GM12878 (cell line): ENCODE data around the gene CCDC68. TPM values are rescaled to one million over a fixed set of nuclear protein-coding genes. Genes with fewer than 3 reads are reported as not detected.

Experiments
- ATAC-seq: fragments of 200-7000 bp; cut with Tn5 transposase; 3 replicates; pipeline ENCODE4 v1.9.1; 2020; ENCODE audit warnings: mild to moderate bottlenecking, moderate library complexity
- BruUV-seq: library from RNA; stranded (reverse); fragments of 400-500 nt; replicated peaks from 2 replicates; lab custom pipeline; 2021; lab: Mats Ljungman, UMichigan
- CTCF ChIA-PET: fragments of 300-600 bp; sonication (Branson Sonifier 250); formaldehyde crosslinking; extraction: SDS; loops from one replicate; lab custom pipeline; 2021; ENCODE audit warnings: inconsistent platforms; lab: Yijun Ruan, JAX
- POLR2A ChIA-PET: fragments of 350-600 bp; formaldehyde crosslinking; extraction: SDS; loops from one replicate; lab custom pipeline; 2021; ENCODE audit warnings: inconsistent platforms; lab: Charles Lee
- RAD21 ChIA-PET: fragments of 300-600 bp; sonication (Branson Sonifier 250); formaldehyde crosslinking; loops from one replicate; lab custom pipeline; 2023; ENCODE audit warnings: antibody characterized with exemption; ENCODE audit not compliant: unreplicated experiment; lab: Charles Lee
- SMC1A ChIA-PET: fragments of 300-600 bp; sonication (Branson Sonifier 250); formaldehyde crosslinking; loops from one replicate; lab custom pipeline; 2023; ENCODE audit not compliant: unreplicated experiment, uncharacterized antibody; lab: Charles Lee
- DNase-seq: peaks from one replicate; pipeline ENCODE4 v3.0.0-alpha.2; 2011; ENCODE audit warnings: low read depth, low spot score
- FAIRE-seq: peaks from 3 replicates; lab custom pipeline; 2011; peaks lifted over from hg19 to GRCh38; lab: Jason Lieb, UNC
- H2AFZ ChIP-seq: 2 replicates; pipeline ENCODE4 v1.6.0; 2011; ENCODE audit warnings: low read depth, low read length, control low read depth; ENCODE audit not compliant: control insufficient read depth
- H3K27ac ChIP-seq: 2 replicates; pipeline ENCODE4 v1.5.1; 2011; ENCODE audit warnings: control low read depth; ENCODE audit not compliant: control insufficient read depth, insufficient read depth
- H3K27me3 ChIP-seq, 2 experiments: replicated peaks in 1 of 2; 2 replicates each; pipeline versions ENCODE4 v1.6.0 to v1.6.1; 2011; ENCODE audit warnings: low read length in 1 of 2; ENCODE audit not compliant: control insufficient read depth in 2 of 2, insufficient read depth in 2 of 2
- H3K36me3 ChIP-seq, 2 experiments: 2 replicates each; pipeline ENCODE4 v1.5.1; 2011; ENCODE audit warnings: low read length in 1 of 2; ENCODE audit not compliant: control insufficient read depth in 2 of 2, insufficient read depth in 2 of 2
- H3K4me1 ChIP-seq: 2 replicates; pipeline ENCODE4 v1.6.1; 2011; ENCODE audit warnings: mild to moderate bottlenecking, low read length, moderate library complexity, mixed read lengths; ENCODE audit not compliant: control insufficient read depth, insufficient read depth
- H3K4me2 ChIP-seq: 2 replicates; pipeline ENCODE4 v1.6.0; 2011; ENCODE audit warnings: control low read depth; ENCODE audit not compliant: control insufficient read depth, insufficient read depth
- H3K4me3 ChIP-seq: fragments of 200-600 bp; sonication (generic); 2 replicates; pipeline ENCODE4 v1.5.1; 2016
- H3K79me2 ChIP-seq: 2 replicates; pipeline ENCODE4 v1.6.0; 2011; ENCODE audit warnings: low read length; ENCODE audit not compliant: control insufficient read depth, insufficient read depth
- H3K9ac ChIP-seq: 2 replicates; pipeline ENCODE4 v1.8.0; 2011; ENCODE audit warnings: low read length, control low read depth, mixed read lengths; ENCODE audit not compliant: control insufficient read depth, insufficient read depth
- H3K9me3 ChIP-seq: replicated peaks from 3 replicates; pipeline ENCODE4 v1.5.1; 2011; ENCODE audit warnings: mild to moderate bottlenecking, low read length; ENCODE audit not compliant: control insufficient read depth, insufficient read depth
- H4K20me1 ChIP-seq: 2 replicates; pipeline ENCODE4 v1.6.0; 2011; ENCODE audit not compliant: control insufficient read depth, insufficient read depth
- ATF3 ChIP-seq: IDR thresholded peaks from 2 replicates; pipeline ENCODE4 v1.6.1; 2011; ENCODE audit warnings: low read depth, mild to moderate bottlenecking, low read length, moderate library complexity, borderline replicate concordance; ENCODE audit errors: extremely low read depth
- CHD1 ChIP-seq: IDR thresholded peaks from 2 replicates; pipeline ENCODE4 v1.6.1; 2012; ENCODE audit warnings: low read depth, low read length, improper control_type of control experiment
- CREB1 ChIP-seq: IDR thresholded peaks from 2 replicates; pipeline ENCODE4 v1.6.1; 2012; ENCODE audit warnings: low read depth, mild to moderate bottlenecking, inconsistent platforms
- DPF2 ChIP-seq: fragments of 450-650 bp; IDR thresholded peaks from 2 replicates; pipeline ENCODE4 v1.6.1; 2017; ENCODE audit warnings: mild to moderate bottlenecking
- EP300 ChIP-seq, 2 experiments: fragments of 150-350 bp in 1 of 2; IDR thresholded peaks; 2 replicates each; pipeline ENCODE4 v1.6.1; 2011 to 2012; ENCODE audit warnings: low read depth in 2 of 2, low read length in 2 of 2, borderline replicate concordance in 1 of 2, improper control_type of control experiment in 1 of 2, inconsistent platforms in 1 of 2; ENCODE audit not compliant: control insufficient read depth in 1 of 2
- MYC ChIP-seq: IDR thresholded peaks from 2 replicates; pipeline ENCODE4 v1.6.1; 2011; ENCODE audit warnings: mild to moderate bottlenecking, low read length, moderate library complexity, inconsistent platforms; ENCODE audit not compliant: insufficient read depth, insufficient replicate concordance, insufficient read length, severe bottlenecking
- NBN ChIP-seq: fragments of 450-650 bp; IDR thresholded peaks from 2 replicates; pipeline ENCODE4 v1.6.1; 2016
- POLR2A ChIP-seq: IDR thresholded peaks from 2 replicates; pipeline ENCODE4 v1.6.1; 2011; ENCODE audit warnings: low read depth, mild to moderate bottlenecking, low read length
- POLR2AphosphoS2 ChIP-seq: IDR thresholded peaks from 2 replicates; pipeline ENCODE4 v1.6.1; 2011; ENCODE audit warnings: low read depth, mild to moderate bottlenecking, low read length, improper control_type of control experiment, moderate library complexity
- REST ChIP-seq: IDR thresholded peaks from 2 replicates; pipeline ENCODE4 v1.6.1; 2012; ENCODE audit warnings: mild to moderate bottlenecking, low read depth, low read length
- SUPT20H ChIP-seq: IDR thresholded peaks from 2 replicates; pipeline ENCODE4 v1.6.1; 2011; ENCODE audit warnings: low read depth, mild to moderate bottlenecking, low read length, moderate library complexity, borderline replicate concordance; ENCODE audit not compliant: control insufficient read depth
- TCF12 ChIP-seq: IDR thresholded peaks from 2 replicates; pipeline ENCODE4 v1.6.1; 2011; ENCODE audit warnings: low read depth, mild to moderate bottlenecking, low read length
- YY1 ChIP-seq: IDR thresholded peaks from 2 replicates; pipeline ENCODE4 v1.6.1; 2011; ENCODE audit warnings: low read depth, mild to moderate bottlenecking, low read length
- ZNF217 ChIP-seq: fragments of 450-650 bp; IDR thresholded peaks from 2 replicates; pipeline ENCODE4 v1.6.1; 2017; ENCODE audit warnings: antibody characterized with exemption, mild to moderate bottlenecking
- ZZZ3 ChIP-seq: IDR thresholded peaks from 2 replicates; pipeline ENCODE4 v1.6.1; 2011; ENCODE audit warnings: low read depth; ENCODE audit not compliant: control insufficient read depth, insufficient read length
- WGBS: methylation state at CpG from one replicate; pipeline ENCODE4 v1.1.6; 2016; ENCODE audit warnings: low lambda C conversion rate; ENCODE audit not compliant: insufficient replicate concordance, insufficient coverage; ENCODE audit errors: missing lambda C conversion rate; 5-methylcytosine and 5-hydroxymethylcytosine counted together
- in situ Hi-C: fragments of 300-500 bp; cut with MboI; formaldehyde crosslinking; loops from 9 replicates; pipeline ENCODE4 v1.14.3; 2018; ENCODE audit warnings: mixed read lengths
- intact Hi-C: fragments of 100-400 bp; cut with micrococcal nuclease; formaldehyde crosslinking; loops from one replicate; pipeline ENCODE4 v1.14.2; 2022; ENCODE audit not compliant: unreplicated experiment
- polyA plus RNA-seq, 11 experiments: library from polyadenylated mRNA; depleted of rRNA in 4 of 11; unstranded in 6 of 11; stranded (reverse) in 5 of 11; fragments of >200 nt; fragmentation: Nextera tagmentation in 4 of 11; fragmentation: Illumina TruSeq in 1 of 11; extraction: Ambion mirVana in 4 of 11; extraction: Trizol in 1 of 11; gene quantifications; 1 replicate in 1 of 11; 2 replicates in 10 of 11; pipeline versions ENCODE4 v1.2.1 to v1.2.3, GENCODE V29; 2011 to 2016; ENCODE audit warnings: inconsistent platforms in 2 of 11, missing spikeins in 2 of 11, low read depth in 1 of 11
- total RNA-seq, 4 experiments: library from RNA; depleted of rRNA in 3 of 4; stranded (reverse); fragments of >200 nt in 3 of 4; fragmentation: Illumina TruSeq in 1 of 4; extraction: Trizol in 1 of 4; gene quantifications; 2 replicates each; pipeline versions ENCODE4 v1.2.1 to v1.2.3, GENCODE V29; 2013 to 2021

The CCDC68 gene
- total and polyA plus RNA-seq, 10 of the 15 experiments (the other 5 are each of a cell fraction or from before 2014, with no cell fraction given): 0.04 TPM; not detected in 9

DNA sequence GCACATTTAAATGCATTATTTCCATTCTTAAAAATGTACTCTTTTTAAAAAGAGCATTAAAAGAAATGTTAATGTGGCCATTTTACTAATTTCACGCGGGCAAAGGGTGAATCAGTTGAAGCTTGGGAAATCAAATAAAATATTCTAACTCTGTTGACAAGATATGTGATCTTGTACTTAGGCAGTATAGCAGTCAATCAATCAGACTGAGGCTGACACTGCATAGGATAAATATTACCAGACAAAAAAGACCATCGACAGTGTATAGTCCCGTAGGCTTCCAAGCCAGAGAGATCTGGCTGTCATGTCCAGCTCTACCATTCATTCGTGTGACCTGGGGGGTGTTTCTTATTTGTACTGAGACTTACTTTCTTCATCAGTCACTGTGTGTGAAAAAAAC is 39.8 kb upstream of the CCDC68 start (continued):
- TF ChIP-seq POLR2AphosphoS2 (no peak), ATF3 (no peak), NBN (no peak), CREB1 (no peak)

DNA sequence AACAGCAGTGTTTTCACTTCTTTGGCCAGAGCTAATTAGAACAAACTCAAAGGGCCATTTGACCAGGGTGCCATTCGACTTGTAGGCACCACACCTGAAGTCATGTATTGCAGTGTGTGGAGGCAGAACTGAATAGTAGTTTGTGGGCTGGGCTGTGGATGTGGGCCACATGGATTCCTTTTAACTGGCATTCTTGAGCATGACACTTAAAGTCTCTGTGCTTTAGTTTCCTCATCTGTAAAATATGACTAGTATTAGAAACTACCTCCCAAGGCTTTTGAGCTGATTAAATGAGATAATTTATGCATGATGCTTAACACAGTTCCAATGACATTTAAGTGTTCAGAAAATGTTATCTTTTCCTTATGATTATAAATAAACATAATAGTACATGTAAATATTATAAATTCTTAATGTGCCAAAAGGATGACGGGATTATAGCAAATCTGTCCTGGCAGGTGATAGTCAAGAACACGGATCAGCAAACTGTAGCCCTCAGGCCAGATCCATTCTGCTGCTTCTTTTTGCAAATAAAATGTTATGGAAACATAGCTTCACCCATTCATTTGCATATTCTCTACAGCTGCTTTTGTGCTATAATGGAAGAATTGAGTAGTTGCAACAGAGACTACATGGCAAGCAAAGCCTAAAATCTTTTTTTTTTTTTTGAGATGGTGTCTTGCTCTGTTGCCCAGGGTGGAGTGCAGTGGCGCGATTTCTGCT is 36.3 kb upstream of the CCDC68 start:
- no peak overlapping the region for H3K9ac ChIP-seq
- no peak for DNase-seq
- H3K4me1 ChIP-seq: no peaks in the 10 kb centered on the region
- WGBS: 50% methylated on average over 5 of the region's 5 CpGs
- no peak overlapping the region for H3K4me2 ChIP-seq
- H4K20me1 ChIP-seq: no peaks in the 10 kb centered on the region
- RAD21 ChIA-PET: no interaction called here
- no peaks in the 10 kb centered on the region for H3K79me2 ChIP-seq
- in situ Hi-C loops (loop anchor here (25.0 kb wide), 1 partner anchor 433 kb away; no protein-coding TSS in a partner anchor), intact Hi-C loops (no loop called here)
- no peak overlapping the region for H3K27ac ChIP-seq
- no peaks in the 10 kb centered on the region for H3K9me3 ChIP-seq
- H3K36me3 ChIP-seq: no peaks in the 10 kb centered on the region
- no TSS peak for BruUV-seq
- POLR2A ChIA-PET: no interaction called here
- H3K27me3 ChIP-seq: no peaks in the 10 kb centered on the region
- H3K4me3 ChIP-seq: no peak overlapping the region
- H2AFZ ChIP-seq: no peak overlapping the region
- SMC1A ChIA-PET: interaction anchor here (0.8 kb wide), 1 partner anchor 9 kb away, joined by 5 read pairs; no protein-coding TSS in a partner anchor
- CTCF ChIA-PET: interaction anchor here (0.5 kb wide), 1 partner anchor 251 kb away, joined by 3 read pairs; no protein-coding TSS in a partner anchor
- no peak for ATAC-seq
- FAIRE-seq: no peak
- no peak for TF ChIP-seq ZZZ3
- no peak for TF ChIP-seq POLR2A
- no peak for TF ChIP-seq MYC
- no peak for TF ChIP-seq EP300 (IDR thresholded peaks at IDR 0.05; ENCODE audit: borderline replicate concordance in 1 of 2, control insufficient read depth in 1 of 2, low read depth in 2 of 2, low read length in 2 of 2)
- no peak for TF ChIP-seq REST
- TF ChIP-seq YY1: no peak
- TF ChIP-seq ZNF217: no peak
- TF ChIP-seq SUPT20H: no peak
- no peak for TF ChIP-seq CHD1
- TF ChIP-seq DPF2: no peak
- TF ChIP-seq TCF12: no peak
